SK-N-SH (cell line): ENCODE data around the gene CIBAR2.
"Not testable (repeated sequence)": the region's sequence is repeated elsewhere in the genome, so short reads cannot be mapped to it uniquely, and the experiment has no call there.

Source experiments
- CTCF ChIP-seq: fragments of 200-600 bp; sonication (generic); IDR thresholded peaks from 2 replicates; pipeline ENCODE4 v1.6.1; 2017; ENCODE audit warnings: antibody characterized with exemption, mild to moderate bottlenecking, moderate library complexity
- GATA2 ChIP-seq: sonication (generic); formaldehyde crosslinking; IDR thresholded peaks from 2 replicates; pipeline ENCODE4 v1.5.0; 2020; ENCODE audit warnings: mild to moderate bottlenecking, missing genetic modification reagents
- PBX3 ChIP-seq: IDR thresholded peaks from 2 replicates; pipeline ENCODE4; 2012
- REST ChIP-seq: IDR thresholded peaks from 2 replicates; pipeline ENCODE4 v1.6.1; 2012; ENCODE audit warnings: mild to moderate bottlenecking, low read depth, low read length, moderate library complexity
- TAF1 ChIP-seq: IDR thresholded peaks from 2 replicates; pipeline ENCODE4 v1.6.1; 2012; ENCODE audit warnings: low read depth, mild to moderate bottlenecking, low read length, moderate library complexity, borderline replicate concordance
- TCF12 ChIP-seq: IDR thresholded peaks from 2 replicates; pipeline ENCODE4 v1.4.0; 2012
- YY1 ChIP-seq: IDR thresholded peaks from 2 replicates; pipeline ENCODE4 v1.4.0; 2012; ENCODE audit warnings: low read depth, mild to moderate bottlenecking

- not testable (repeated sequence) for TF ChIP-seq CTCF; REST; GATA2 (CRISPR knock-in tag); TCF12; YY1; TAF1; PBX3
These were observed 11.2 kb upstream of the CIBAR2 start for GRCh38 chr16:85123441-85123840.
